DMS153 treated with DMSO at 0.1 percent for 48 hours (cell line): ENCODE data around the gene DACH1.
"Not testable (repeated sequence)": the region's sequence is repeated elsewhere in the genome, so short reads cannot be mapped to it uniquely, and the experiment has no call there.

Experiments
- DNase-seq: peaks from one replicate; lab custom pipeline; 2025; ENCODE audit not compliant: unreplicated experiment; lab: John Stamatoyannopoulos, UW

Gene DACH1

GRCh38 chr13:71866335-71867130, 471 bp downstream of the DACH1 start:
- DNase-seq, result no peak

- DNase-seq, result no peak
Observed at GRCh38 chr13:71865874-71866334, 1.1 kb downstream of the DACH1 start.

DNA sequence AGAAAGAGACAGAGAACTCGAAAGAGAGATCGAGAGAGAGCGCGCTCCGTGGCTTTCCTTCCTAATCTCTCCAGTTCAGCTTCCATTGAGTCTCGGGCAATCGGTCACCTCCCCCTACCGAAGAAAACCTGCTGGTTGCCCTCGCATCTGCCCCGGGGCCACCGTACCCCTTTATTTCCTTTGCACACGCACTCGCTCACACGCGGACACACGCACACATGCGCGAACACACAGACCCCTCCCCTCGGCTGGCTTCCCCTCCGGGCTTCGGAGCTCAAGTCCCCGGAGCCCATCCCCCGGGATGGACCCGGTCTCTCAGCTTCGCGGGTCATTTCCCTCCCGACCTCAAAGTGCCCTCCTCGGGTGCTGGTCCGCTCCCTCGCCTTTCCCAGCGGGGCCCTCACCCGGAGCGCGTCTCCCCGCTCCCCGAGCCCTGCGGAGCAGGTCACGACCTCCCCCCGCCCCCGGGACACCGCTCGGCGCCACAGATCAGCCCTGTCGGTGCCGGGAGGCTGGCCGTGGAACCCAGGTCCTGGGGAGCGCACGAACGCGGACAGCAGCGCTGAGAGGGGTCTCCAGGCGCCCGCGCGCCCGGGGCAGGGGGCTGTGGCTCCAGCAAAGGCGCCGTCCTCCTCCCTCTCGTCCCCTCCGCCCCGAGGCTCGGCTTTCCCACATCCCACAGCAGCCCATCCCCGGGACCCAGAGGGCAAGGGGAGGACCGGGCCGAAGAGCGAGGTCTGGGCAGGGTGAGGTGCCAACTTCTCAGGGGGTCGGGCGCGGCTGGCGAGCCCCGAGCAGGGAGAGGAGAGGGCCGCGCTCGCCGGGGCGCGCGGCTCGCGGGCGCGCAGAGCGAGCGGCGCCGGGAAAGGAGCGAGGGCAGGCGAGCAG, 1.8 kb downstream of the DACH1 start:
- DNase-seq, result no peak

DNA sequence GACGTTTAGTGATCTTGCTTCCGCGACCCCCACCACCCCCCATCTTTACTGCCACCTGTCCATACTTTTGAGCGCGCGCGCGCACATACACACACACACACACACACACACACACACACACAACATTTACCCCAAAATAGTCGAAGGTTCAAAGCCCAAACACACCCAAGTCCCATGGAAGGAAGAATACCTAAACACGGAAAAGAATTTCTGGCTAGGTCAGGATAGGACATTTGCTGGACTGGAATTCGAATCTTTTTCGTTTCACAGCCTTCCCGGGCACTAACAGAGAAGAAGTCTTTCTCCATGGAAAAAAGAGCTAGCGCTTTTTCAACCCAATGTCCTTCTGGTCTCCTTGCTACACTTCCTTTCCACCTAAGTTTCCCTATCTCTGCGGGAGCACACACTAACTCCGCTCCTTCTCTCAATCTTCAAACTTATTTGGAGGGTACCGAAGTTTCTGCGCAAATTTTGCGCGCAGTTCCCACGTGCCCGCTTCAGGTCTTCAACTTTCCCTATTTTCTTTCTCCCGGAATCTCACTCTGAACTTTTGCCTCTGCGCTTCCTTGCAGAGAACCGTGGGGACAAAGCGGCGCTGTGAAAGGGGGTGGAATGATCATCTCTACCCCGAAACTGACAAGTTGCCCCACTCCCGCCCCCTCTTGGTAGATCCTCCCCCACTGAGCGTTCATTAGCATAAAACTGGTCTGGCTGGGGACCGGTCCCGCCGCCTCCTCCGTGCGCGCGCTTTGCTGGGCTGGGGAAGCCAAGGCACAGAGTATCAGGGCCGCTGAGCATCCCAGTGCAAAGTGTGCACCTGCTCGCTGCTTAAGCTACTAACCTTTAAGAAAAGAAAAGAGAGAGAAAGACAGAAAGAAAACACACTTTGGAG, 2.7 kb downstream of the DACH1 start:
- no peak for DNase-seq

- no peak for DNase-seq
Observed at GRCh38 chr13:71863254-71863865, 3.6 kb downstream of the DACH1 start.

DNA sequence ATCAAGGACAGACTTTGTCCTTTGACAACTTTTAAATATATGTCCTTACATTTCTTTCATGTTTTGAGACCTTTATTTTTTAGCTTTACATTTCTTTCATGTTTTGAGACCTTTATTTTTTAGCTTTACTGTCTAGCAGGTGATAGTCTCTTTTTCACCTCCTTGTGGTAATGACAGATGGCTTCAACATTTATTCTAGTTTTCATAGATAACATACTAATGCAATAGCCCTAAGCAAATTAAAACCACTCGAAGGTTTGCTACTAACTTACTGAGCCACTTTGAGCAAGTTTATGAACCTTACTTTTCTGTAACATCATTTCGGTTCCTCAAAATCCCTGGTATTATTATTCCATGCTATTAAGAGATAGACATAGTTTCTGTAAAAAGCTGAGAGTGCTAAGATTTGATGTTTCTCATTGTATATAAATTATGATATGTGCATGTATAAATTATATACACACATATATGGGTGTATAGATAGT, 4.5 kb downstream of the DACH1 start:
- no peak for DNase-seq

DNA sequence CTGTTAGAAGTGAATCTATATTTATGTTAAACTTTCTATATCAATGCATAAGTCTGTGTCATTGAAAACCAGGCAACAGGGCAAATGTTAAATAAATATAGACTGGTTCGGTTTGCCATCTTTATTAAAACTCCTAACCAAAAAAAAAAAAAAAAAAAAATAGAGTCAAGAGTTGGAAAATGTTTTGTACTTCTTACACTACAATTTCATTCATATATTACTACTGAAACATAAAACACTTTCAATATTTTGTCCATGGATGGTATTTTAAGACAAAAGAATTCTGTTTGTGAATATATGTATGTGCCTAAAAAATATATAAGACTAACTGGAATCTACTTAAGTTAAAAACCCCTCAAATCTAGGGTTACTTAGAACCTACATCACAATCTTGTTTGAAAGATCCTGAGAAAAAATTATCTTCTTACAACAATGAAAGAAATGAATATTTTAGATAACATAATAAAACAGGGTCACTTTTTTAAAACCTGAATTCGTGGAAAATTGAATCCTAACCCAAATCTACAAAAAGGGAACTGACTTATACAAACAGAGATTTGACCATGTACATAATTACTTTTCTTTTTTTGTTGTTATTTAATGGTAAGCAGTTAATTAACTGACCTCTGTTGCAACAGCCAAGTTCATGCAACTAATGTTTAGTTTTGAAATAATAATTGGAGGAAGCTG, 5.1 kb downstream of the DACH1 start:
- DNase-seq, result no peak

DNA sequence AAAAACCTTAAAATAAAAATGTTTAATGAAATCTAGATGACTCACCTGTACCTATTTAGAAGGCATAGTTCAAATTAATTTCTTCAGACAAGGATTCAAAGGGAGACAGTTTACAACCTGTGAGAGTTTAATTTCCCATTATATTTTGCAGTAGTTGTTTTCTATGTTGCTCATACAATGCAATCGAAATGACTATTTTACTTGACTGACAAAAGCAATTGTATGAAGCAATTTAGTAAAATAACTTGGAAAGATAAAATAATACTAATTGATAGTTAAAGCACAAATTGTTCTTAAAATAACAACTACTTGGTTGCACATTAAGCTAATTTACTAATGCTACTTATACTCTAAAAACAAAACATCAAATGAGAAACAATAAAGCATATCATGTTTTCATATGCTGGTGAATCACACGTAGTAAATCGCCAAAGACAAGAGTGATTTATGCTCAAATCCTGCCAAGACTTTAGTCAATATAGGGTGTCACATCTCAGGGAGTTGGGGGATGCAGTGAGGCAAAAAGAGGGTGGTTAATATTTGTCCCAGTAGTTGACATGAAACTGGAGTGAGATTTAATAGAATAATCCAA, 6.4 kb downstream of the DACH1 start:
- DNase-seq, result no peak

DNA sequence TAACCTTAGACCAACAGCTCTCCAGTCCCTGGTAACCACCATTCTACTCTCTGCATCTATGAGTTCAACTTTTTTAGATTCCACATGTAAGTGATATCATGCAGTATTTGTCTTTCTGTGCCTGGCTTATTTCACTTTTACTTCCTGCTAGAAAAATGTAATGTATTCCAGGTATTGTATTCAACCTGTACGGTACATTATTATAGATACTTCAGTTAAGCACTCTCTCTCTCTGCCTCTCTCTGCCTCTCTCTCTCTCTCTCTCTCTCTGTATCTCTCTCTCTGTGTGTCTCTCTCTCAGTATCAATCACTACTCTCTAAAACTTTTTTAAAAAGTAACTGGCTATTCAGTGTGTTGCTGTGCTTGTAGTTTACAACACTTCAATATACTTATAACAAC, 8.4 kb downstream of the DACH1 start:
- no peak for DNase-seq

GRCh38 chr13:71856548-71857043, 10.4 kb downstream of the DACH1 start:
- DNase-seq, result no peak

GRCh38 chr13:71854401-71854800, 12.6 kb downstream of the DACH1 start:
- DNase-seq, result no peak

- no peak for DNase-seq
Observed at GRCh38 chr13:71853725-71854124, 13.3 kb downstream of the DACH1 start.

- no peak for DNase-seq
Observed at GRCh38 chr13:71852736-71853135, 14.3 kb downstream of the DACH1 start.

- DNase-seq, result no peak
Observed at GRCh38 chr13:71851498-71852409, 15.2 kb downstream of the DACH1 start.

DNA sequence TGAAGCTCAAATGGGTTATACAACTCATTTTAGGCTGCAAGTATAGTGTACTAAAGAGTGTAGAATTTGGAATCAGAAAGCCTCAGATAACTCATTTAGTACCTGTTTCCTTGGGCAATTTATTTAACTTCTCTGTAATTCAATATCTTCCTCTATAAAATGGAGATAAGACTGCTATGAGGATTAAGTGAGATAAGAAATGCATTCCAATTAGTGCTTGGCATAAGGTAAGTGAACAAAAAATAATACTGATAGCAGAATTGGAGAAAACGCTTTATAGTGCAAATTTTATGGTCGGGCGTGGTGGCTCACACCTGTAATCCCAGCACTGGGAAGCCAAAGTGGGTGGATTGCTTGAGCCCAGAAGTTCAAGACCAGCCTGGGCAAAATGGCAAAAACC, 25.0 kb downstream of the DACH1 start:
- DNase-seq, result no peak

DNA sequence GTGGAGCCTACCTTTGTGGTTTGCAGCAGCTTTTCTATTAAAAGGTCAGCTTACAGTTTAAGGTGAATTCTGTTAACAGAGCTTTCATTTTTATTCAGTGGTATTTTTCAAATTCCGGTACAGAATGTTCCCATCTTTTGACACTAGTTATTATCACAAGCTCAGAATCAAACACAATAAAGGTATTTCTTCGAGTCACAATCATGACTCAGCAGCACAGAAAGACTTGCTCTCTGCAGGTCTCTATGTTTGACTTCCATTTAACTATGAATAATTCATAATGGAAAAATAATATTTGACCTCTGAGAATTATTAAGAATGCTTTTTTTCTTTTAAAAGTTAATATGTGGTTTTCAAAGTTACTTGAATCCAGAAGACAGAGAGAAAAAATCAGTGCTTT, 28.2 kb downstream of the DACH1 start:
- DNase-seq, result no peak

- DNase-seq, result not testable (repeated sequence)
Observed at GRCh38 chr13:71837582-71837981, 29.4 kb downstream of the DACH1 start.

GRCh38 chr13:71831716-71832115, 35.3 kb downstream of the DACH1 start:
- DNase-seq, result no peak
